Myocyte (in vitro differentiated cells): ENCODE results near the gene PPP1R13B. TPM values are rescaled to one million over a fixed set of nuclear protein-coding genes. Genes with fewer than 3 reads are reported as not detected.

Experiments
- DNase-seq: peaks from one replicate; pipeline ENCODE4 v3.0.0-alpha.2; 2012; ENCODE audit warnings: low read depth
- total RNA-seq: library from RNA; depleted of rRNA; stranded (reverse); fragments of >200 nt; gene quantifications from 2 replicates; pipeline ENCODE4 v1.2.3, GENCODE V29; 2014

Gene PPP1R13B
- total RNA-seq, 1 donor from 2014 or later, result 1.2 TPM

- peak; percentile 74 for DNase-seq
Observed at GRCh38 chr14:103880348-103881267, 33.2 kb upstream of the PPP1R13B start.

- DNase-seq, result no peak
Observed at GRCh38 chr14:103879570-103880347, 32.4 kb upstream of the PPP1R13B start.

DNA sequence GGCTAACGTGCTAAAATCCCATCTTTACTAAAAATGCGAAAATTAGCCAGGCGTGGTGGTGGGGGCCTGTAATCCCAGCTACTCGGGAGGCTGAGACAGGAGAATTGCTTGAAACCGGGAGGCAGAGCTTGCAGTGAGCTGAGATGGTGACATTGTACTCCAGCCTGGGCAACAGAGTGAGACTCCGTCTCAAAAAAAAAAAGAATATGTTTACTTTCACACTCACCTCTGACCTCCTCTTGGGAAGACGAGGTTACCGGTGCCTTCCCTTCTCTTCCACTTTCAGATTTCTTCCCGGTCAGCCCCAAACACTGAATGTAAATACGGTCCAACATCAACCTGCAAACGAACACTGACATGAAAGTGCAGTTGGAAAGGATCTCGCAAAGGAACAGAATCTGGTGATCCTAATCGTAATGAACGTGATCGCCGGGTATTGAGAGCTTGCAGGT lies 31.8 kb upstream of the PPP1R13B start:
- no peak for DNase-seq

DNA sequence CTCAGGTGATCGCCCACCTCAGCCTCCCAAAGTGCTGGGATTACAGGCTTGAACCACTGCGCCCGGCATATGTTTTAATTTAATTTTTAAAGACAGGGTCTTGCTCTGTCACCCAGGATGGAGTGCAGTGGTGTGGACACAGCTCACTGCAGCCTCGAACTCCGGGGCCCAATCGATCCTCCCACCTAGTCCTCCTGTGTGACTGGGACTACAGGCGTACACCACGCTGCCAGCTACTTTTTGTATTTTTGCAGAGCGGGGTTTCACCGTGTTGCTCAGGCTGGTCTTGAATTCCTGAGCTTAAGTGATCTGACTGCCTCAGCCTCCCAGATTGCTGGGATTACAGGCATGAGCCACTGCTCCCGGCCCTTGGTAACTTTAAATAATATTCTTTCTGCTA lies 30.8 kb upstream of the PPP1R13B start:
- DNase-seq, result no peak

DNA sequence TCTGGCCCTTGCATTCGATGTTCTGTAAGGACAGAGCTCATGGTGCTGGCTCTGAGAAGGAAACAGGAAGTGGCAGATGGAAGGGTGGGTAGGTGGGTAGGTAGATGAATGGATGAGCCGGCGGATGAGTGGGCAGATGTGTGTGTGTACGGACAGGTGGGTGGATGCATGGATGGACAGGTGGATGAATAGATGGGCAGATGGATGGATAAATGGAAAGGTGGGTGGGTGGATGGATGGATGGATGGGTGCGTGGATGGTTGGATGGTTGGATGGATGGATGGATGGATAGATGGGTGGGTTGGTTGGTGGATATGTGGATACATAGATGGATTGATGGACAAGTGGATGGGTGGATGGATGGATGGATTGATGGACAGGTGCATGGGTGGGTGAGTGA lies 27.6 kb upstream of the PPP1R13B start:
- no peak for DNase-seq

DNA sequence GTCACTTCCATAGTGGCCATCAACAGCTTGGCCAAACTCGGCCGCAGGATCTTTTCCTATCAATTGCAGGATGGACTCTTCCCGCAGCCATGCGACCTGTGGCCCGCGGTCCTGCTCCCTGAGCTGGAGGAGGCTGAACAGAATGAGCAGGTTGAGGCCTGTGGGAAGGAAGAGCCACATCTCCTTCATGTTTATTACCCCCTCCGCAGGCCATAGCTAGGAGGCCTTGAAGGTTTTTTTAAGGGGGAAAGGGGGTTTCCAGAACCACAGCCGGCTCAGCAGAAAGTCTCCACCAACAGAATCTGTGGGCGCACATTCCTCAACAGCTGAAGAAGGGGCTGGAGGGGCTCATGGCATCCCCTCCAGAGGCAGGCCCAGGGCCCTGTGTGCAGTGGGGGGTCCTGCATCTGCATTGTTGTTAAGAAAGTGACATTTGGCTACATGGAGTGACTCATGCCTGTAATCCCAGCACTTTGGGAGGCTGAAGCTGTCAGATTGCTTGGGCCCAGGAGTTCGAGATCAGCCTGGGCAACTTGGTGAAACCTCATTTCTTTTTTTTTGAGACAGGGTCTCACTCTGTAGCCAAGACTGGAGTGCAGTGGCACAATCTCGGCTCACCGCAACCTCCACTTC lies 25.2 kb upstream of the PPP1R13B start:
- DNase-seq, result no peak

DNA sequence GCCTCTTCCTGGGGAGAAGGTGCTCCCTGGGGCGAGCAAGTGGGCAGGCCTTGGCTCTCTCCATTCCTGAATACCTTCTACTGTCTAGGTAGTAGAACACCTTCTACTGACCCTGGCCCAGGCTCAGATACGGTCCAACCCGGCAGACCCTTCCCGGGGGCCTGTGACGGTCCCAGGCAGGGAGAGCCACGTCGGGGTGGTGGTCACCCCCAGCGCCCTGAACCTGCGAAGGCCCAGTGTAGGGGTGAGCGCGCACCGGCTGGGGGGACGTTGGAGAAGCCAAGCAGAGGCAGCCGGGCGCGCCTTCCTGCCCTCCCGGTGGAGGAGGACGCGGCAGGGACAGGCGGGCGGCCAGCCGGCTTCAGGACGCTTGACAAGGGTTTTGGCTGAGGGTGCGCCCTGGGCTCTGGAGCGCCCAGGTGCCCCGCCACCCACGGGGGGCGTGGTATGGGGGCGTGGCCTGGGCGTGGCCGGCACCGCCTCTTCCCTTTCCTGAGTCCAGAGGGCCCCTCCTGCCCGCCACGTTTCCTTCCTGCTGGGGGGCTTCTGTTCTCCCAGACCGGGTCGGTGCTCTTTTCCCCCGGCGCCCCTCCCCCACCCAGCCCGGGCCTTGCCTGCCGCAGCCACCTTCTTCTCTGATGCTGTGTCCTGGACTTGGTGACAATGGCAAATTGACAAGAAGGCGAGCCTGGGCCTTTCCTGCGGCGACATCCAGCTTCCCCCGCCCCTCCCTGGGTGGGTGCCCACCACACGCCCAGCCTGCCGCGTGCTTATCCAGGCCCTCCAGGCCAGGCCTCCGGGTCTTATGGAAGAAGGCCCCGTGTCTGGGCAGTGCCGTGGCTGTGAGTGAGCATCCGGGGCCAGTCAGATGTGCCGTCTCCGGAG lies 24.5 kb upstream of the PPP1R13B start:
- DNase-seq, result no peak

DNA sequence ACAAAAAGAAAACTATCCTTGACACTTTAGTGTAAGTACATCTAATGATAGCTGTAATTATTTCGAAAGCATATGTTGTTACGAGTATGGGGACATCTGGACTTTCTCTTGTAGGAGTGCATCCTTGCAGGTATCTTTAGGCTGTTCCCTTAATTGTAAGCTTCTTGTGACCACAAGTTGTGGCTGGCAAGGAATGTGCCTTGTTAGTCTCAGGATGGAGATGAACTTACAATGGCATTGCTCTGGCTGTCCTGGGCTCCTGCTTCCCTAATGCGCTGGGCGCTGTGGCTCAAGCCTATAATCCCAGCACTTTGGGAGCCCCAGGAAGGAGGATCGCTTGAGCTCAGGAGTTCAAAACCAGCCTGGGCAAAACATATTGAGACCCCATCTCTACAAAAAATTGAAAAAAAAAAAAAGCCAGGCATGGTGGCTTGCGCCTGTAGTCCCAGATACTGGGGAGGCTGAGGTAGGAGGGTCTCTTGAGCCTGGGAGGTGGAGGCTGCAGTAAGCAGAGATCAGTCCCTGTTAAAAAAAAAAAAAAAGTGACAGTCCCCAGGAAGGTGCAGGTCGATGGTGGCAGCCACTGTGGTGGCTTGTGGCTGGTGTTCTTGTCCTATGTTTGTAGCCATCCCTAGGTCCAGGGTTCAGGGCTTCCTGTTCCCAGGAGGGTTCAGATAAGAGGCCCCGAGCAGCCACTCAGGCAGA lies 23.7 kb upstream of the PPP1R13B start:
- DNase-seq, result no peak

DNA sequence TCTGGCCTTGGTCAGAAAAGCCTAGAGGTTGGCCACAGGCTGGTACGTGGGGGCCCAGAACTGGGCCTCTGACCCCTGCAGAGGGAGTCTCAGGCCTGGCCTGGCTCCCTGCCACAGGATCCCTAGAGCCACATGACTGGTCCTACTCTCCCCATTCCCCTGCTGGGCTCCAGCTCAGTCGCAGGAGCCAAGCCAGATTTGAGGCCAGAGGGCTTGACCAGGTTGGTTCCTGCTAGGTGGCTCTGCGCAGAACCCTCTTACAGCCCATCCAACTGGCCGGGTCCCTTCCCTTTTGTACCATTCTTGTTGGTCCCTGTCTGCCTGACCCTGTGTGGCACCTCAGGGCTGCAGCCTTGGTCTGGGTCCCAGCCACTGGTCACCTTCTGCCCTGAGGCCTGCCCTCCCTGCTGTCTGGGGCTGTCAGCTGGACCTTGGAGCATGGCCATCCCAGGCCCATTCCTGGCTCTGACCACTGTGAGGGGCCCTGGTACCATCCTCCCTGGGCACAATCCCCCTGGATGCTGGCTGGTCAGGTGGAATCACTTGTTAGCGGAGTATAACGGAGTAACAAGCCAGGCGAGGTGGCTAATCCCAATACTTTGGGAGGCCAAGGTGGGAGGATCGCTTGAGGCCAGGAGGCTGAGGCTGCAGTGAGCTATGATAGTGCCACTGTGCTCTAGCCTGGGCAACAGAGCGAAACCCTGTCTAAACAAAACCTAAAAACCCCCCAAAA lies 22.9 kb upstream of the PPP1R13B start:
- DNase-seq, result no peak

DNA sequence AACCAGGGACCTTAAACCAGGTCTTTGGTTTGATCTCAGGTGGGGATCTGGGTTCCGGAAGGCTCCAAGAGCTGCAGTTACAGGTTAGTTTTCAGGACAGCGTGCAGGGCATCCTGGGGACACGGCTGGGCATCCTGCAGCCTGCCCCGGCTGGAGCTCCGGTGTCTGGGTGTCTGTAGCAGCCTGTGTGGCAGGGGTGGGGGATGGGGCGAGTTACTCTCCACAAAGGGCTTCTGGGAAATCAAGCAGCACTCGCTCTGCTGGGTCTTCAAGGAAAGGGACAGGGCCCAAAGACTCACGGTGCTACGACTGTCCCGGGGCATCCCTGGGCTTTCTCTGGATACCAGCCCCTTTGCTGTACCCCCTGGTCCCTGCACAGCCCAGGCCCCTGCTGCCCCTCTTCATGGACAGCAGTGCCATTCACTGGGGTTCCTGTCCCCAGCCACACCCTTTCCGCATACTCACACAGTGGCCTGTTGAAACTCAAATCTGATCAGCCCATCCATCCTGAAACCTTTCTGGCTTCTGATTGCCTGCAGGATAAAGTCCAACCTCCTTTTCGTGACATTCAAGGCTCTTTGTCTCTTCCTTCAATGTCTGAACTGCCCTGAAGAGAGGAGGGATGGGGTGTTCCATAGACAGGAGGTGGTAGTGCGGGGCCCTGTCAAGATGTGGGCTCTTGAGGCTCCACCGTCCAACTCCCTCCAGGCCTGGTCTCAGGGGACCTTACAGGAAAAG lies 22.2 kb upstream of the PPP1R13B start:
- no peak for DNase-seq

- no peak for DNase-seq
Observed at GRCh38 chr14:103868242-103868897, 21.0 kb upstream of the PPP1R13B start.

DNA sequence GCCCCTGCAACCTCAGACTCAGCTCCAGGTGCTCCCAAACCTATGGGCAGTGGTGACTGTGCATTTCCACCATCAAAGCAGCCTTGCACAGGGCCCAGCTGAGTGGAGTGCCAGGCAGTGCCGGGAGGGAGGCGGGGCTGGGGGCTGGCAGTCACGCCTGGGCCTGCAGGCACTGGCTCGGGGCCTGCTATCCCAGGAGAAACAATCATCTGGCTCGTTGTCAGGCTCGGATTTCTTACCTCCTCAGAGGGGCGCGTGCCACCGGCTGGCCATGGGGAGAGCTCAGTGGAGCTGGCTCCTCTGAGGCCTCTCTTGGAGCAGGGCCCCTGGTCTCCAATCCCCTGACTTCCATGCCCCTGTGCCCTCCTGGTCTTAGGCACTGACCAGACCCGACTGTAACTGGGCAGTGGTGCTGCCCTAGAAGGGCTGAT lies 20.2 kb upstream of the PPP1R13B start:
- DNase-seq, result no peak

DNA sequence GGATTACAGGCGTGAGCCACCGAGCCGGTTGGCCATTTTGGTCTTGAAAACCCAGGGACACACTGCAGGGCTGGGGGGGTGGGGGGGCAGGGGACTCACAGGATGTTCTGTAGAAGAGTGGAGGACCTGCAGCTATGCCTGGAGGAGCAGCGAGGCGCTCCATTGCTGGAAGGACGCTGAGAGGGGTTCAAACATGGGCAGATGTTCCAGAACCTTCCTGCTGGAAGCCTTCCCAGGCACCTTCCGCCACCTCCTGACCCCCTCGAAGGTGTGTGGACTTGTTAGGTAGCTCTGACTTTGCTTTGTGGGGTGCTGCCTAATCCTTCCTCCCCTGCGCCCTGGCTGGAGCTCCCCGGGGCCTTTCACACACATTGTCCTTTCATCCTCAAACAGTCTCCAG lies 19.6 kb upstream of the PPP1R13B start:
- DNase-seq, result no peak

GRCh38 chr14:103863245-103863644 lies 15.9 kb upstream of the PPP1R13B start:
- no peak for DNase-seq

DNA sequence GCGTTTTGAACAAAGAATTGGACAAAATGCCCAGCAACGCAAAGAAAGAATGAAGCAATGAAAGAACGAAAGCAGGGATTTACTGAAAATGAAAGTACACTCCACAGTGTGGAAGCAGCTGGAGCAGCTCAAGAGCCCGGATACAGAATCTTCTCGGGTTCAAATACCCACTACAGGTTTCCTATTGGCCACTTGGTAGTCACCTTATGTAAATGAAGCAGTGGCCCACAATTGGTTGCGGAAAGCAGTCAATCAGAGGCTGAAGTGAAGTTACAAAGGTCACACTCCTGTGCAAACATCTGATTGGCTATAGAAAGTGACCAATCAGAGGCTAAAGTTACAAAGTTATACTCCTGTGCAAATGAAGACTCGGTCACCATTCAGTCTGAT lies 15.0 kb upstream of the PPP1R13B start:
- peak; percentile 31 for DNase-seq

DNA sequence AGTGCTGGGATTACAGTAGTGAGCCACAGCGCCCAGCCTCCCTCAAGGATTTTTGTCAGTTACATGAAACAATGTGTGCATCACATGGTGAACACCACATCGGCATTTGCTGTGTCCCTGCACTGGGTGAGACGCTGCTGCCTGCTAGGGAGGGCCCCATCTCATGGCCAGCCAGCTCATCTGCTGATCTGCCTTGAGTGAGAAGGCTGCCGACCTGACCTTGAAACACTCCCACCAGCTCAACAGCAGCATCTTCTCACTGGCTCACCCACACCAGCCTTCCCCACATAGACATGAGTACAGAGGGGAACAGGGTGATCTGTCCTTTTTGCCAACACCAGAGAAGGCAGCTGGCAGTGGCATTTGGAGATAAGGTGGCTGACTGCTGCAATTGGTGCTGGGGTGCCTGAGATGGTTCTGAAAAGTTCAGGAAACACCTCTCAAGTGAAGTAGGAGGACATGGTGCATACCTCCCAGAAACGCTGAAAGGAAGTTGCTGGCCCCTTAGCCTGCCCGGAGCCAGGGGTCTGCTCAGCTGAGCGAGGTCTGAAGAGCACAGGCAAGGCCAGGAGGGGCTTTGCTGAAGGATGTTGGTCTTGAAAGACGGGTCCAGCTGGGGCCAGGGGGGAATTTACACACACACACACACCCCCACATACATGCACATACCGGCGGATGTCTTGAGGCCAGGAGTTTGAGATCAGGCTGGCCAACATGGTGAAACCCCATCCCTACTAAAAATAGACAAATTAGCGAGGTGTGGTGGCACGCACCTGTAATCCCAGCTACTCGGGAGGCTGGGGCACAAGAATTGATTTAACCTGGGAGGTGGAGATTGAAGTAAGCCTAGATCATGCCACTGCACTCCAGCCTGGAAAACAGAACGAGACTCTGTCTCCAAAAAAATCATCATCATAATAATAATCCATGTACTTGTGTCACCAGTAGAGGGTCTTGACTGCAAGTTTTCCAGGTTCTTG lies 14.3 kb upstream of the PPP1R13B start:
- DNase-seq, result no peak
